IMR-90 (cell line): ENCODE data around the gene DNAJB8.

Experiments used
- BHLHE40 ChIP-seq: fragments of 150-350 bp; IDR thresholded peaks from 2 replicates; pipeline ENCODE4 v1.6.1; 2016; ENCODE audit warnings: mild to moderate bottlenecking, low read depth, low read length
- CEBPB ChIP-seq: IDR thresholded peaks from 2 replicates; pipeline ENCODE4 v1.6.1; 2012; ENCODE audit warnings: low read depth, low read length, improper control_type of control experiment
- MAZ ChIP-seq: IDR thresholded peaks from 2 replicates; pipeline ENCODE4 v1.6.1; 2012; ENCODE audit warnings: low read depth, mild to moderate bottlenecking, low read length, improper control_type of control experiment, moderate library complexity, borderline replicate concordance
- POLR2A ChIP-seq: IDR thresholded peaks from 2 replicates; pipeline ENCODE4 v1.6.1; 2012; ENCODE audit warnings: mild to moderate bottlenecking, low read depth, low read length
- RAD21 ChIP-seq: IDR thresholded peaks from 2 replicates; pipeline ENCODE4 v1.6.1; 2012; ENCODE audit warnings: low read length, improper control_type of control experiment
- TF ChIP-seq, protein P1 (sequence below): conservative IDR thresholded peaks from 2 replicates; pipeline ENCODE4 v1.5.1; 2012; ENCODE audit warnings: mild to moderate bottlenecking, low read depth, low read length, improper control_type of control experiment

GRCh38 chr3:128502712-128503111, 36.0 kb upstream of the DNAJB8 start:
- TF ChIP-seq, protein P1, sequence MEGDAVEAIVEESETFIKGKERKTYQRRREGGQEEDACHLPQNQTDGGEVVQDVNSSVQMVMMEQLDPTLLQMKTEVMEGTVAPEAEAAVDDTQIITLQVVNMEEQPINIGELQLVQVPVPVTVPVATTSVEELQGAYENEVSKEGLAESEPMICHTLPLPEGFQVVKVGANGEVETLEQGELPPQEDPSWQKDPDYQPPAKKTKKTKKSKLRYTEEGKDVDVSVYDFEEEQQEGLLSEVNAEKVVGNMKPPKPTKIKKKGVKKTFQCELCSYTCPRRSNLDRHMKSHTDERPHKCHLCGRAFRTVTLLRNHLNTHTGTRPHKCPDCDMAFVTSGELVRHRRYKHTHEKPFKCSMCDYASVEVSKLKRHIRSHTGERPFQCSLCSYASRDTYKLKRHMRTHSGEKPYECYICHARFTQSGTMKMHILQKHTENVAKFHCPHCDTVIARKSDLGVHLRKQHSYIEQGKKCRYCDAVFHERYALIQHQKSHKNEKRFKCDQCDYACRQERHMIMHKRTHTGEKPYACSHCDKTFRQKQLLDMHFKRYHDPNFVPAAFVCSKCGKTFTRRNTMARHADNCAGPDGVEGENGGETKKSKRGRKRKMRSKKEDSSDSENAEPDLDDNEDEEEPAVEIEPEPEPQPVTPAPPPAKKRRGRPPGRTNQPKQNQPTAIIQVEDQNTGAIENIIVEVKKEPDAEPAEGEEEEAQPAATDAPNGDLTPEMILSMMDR, result no peak
- TF ChIP-seq BHLHE40, result no peak
- TF ChIP-seq RAD21, result no peak
- no peak for TF ChIP-seq POLR2A
- TF ChIP-seq CEBPB, result no peak
- TF ChIP-seq MAZ, result no peak
